NB4 (cell line): ENCODE data around the gene MYO16.

ENCODE experiments used
- DNase-seq: peaks from one replicate; pipeline ENCODE4 v3.0.0; 2010; ENCODE audit warnings: low read depth
- H3K4me3 ChIP-seq: one replicate; pipeline ENCODE4 v1.5.1; 2011; ENCODE audit warnings: mild to moderate bottlenecking, low read depth, low read length, moderate library complexity
- CTCF ChIP-seq: IDR thresholded peaks from one replicate; pipeline ENCODE4 v1.5.1; 2012; ENCODE audit warnings: low read depth, low read length
- MYC ChIP-seq: IDR thresholded peaks from 2 replicates; pipeline ENCODE4 v1.6.1; 2011; ENCODE audit warnings: low read depth, low read length
- POLR2A ChIP-seq: IDR thresholded peaks from 2 replicates; pipeline ENCODE4 v1.6.1; 2011; ENCODE audit warnings: mild to moderate bottlenecking; ENCODE audit not compliant: insufficient read length; ENCODE audit errors: extremely low read depth
- TF ChIP-seq, protein P1 (sequence below): IDR thresholded peaks from 2 replicates; pipeline ENCODE4 v1.6.1; 2011; ENCODE audit warnings: low read depth, low read length

MYO16 gene

DNA sequence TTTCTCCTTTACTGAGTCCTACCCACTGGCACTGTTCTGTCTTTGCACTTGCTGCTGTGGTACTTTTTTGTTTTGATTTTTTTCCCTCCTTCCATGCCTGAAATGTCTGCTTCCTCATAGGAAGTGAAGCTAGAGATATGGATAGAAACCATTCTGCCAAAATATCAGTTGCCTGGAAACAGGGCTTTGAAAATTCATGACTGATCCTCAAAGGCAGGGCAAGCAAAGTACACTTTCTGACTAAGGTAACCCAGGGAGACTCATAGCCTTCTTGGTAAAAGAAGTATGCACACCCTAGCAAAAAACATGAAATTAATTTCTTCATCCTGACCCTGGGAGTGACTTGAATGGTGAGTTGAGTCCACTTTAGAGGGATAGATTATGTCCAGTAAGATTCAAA lies 329.8 kb downstream of the MYO16 start:
- H3K4me3 ChIP-seq, result no peak overlapping the region
- DNase-seq, result no peak
- TF ChIP-seq, protein P1, sequence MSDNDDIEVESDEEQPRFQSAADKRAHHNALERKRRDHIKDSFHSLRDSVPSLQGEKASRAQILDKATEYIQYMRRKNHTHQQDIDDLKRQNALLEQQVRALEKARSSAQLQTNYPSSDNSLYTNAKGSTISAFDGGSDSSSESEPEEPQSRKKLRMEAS, result no peak
- no peak for TF ChIP-seq MYC
- no peak for TF ChIP-seq CTCF
- no peak for TF ChIP-seq POLR2A

DNA sequence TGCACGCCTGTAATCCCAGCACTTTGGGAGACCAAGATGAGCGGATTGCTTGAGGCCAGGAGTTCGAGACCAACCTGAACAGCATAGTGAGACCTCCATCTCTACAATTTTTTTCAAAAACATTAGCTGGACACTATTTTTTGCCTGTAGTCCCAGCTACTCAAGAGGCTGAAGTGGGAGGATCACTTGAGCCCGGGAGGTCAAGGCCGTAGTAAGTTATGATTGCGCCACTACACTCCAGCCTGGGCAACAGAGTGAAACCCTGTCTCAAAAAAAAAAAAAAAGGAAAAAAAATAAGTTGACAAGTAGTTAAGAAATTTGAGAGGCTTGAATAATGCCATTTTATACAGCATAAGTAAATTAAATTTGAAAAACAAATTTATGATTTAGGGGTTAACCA lies 330.6 kb downstream of the MYO16 start:
- H3K4me3 ChIP-seq, result no peak overlapping the region
- DNase-seq, result no peak
- TF ChIP-seq CTCF, result no peak
- no peak for TF ChIP-seq MYC
- TF ChIP-seq, protein P1, result no peak
- no peak for TF ChIP-seq POLR2A

- DNase-seq, result peak; percentile 83
- H3K4me3 ChIP-seq, result no peak overlapping the region
- no peak; the same call in 1 of the 2 replicates for TF ChIP-seq MYC
- no peak for TF ChIP-seq POLR2A
- TF ChIP-seq CTCF, result peak; percentile 67
- TF ChIP-seq, protein P1, result no peak
Observed at GRCh38 chr13:108961542-108962125, 332.2 kb downstream of the MYO16 start.

DNA sequence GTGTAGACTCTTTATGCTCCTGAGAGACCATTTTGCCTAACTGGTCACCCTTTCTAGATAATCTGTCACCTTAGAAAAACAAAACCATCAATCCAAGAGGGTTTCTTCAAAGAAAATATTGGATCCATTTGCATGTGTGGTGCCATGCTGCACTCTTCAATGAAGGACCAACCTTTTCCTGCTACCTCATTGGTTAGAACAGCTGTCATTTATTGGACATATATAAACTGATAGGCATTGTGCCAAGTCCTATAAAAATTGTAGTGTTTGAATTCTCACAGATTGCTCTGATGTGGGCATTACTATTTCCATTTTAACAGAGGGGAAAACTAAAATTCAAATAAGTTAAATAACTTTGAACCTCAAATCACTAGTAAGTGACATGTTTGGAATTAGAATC lies 333.2 kb downstream of the MYO16 start:
- TF ChIP-seq MYC (no peak), CTCF (no peak), POLR2A (no peak)
- TF ChIP-seq, protein P1, result no peak
- no peak for DNase-seq
- no peak overlapping the region for H3K4me3 ChIP-seq

- DNase-seq, result no peak
- TF ChIP-seq MYC (no peak), POLR2A (no peak), CTCF (no peak)
- TF ChIP-seq, protein P1, result no peak
Observed at GRCh38 chr13:108963276-108963810, 333.9 kb downstream of the MYO16 start.

More at GRCh38 chr13:108963276-108963810, 333.9 kb downstream of the MYO16 start:
- no peak overlapping the region for H3K4me3 ChIP-seq
